A673 (cell line): ENCODE data around the gene TNKS1BP1. TPM values are rescaled to one million over a fixed set of nuclear protein-coding genes. Genes with fewer than 3 reads are reported as not detected.

Experiments
- BruUV-seq: library from RNA; stranded (reverse); fragments of 400-500 nt; replicated peaks from 2 replicates; lab custom pipeline; 2021; lab: Mats Ljungman, UMichigan
- CTCF ChIA-PET: fragments of 300-600 bp; sonication (Branson Sonifier 250); formaldehyde crosslinking; loops from one replicate; lab custom pipeline; 2022; ENCODE audit warnings: antibody characterized with exemption; lab: Charles Lee
- POLR2A ChIA-PET: fragments of 300-600 bp; sonication (Branson Sonifier 250); formaldehyde crosslinking; loops from one replicate; lab custom pipeline; 2022; ENCODE audit warnings: antibody characterized with exemption; ENCODE audit not compliant: low non-redundant PET; lab: Charles Lee
- DNase-seq: peaks from one replicate; pipeline ENCODE4 v3.0.0-alpha.2; 2015; ENCODE audit warnings: low spot score
- H3K27ac ChIP-seq: fragments of 200-600 bp; sonication (generic); 2 replicates; pipeline ENCODE4 v1.5.1; 2016; ENCODE audit warnings: mixed run types, low read depth, mild to moderate bottlenecking, mixed read lengths, antibody characterized with exemption, low read length; ENCODE audit not compliant: poor library complexity, severe bottlenecking
- H3K27me3 ChIP-seq: fragments of 200-600 bp; sonication (generic); replicated peaks from 2 replicates; pipeline ENCODE4 v1.6.1; 2017; ENCODE audit warnings: mixed run types, low read depth, mild to moderate bottlenecking, mixed read lengths, antibody characterized with exemption, low read length; ENCODE audit not compliant: insufficient read depth, poor library complexity
- H3K36me3 ChIP-seq: fragments of 200-600 bp; sonication (generic); 2 replicates; pipeline ENCODE4 v1.6.1; 2016; ENCODE audit warnings: mixed run types, mild to moderate bottlenecking, mixed read lengths, antibody characterized with exemption, low read length; ENCODE audit not compliant: insufficient read depth, poor library complexity, severe bottlenecking
- H3K4me1 ChIP-seq: fragments of 200-600 bp; sonication (generic); 2 replicates; pipeline ENCODE4 v1.6.1; 2017; ENCODE audit warnings: mixed run types, mild to moderate bottlenecking, mixed read lengths, antibody characterized with exemption, low read length; ENCODE audit not compliant: insufficient read depth, poor library complexity, severe bottlenecking
- H3K4me3 ChIP-seq: fragments of 200-600 bp; sonication (generic); 2 replicates; pipeline ENCODE4 v1.5.1; 2016; ENCODE audit warnings: low read depth, mixed run types, mild to moderate bottlenecking, mixed read lengths, low read length; ENCODE audit not compliant: poor library complexity, severe bottlenecking
- H3K9me3 ChIP-seq: fragments of 200-600 bp; sonication (generic); 2 replicates; pipeline ENCODE4 v1.6.1; 2016; ENCODE audit warnings: mixed run types, low read depth, mild to moderate bottlenecking, mixed read lengths, antibody characterized with exemption, low read length; ENCODE audit not compliant: poor library complexity, severe bottlenecking
- CTCF ChIP-seq: fragments of 300-800, 200-600 bp; sonication (generic); conservative IDR thresholded peaks from 2 replicates; pipeline ENCODE4 v1.5.1; 2017; ENCODE audit warnings: low read depth, mild to moderate bottlenecking, antibody characterized with exemption, low read length, moderate library complexity, mixed read lengths
- EZH2 ChIP-seq: fragments of 200-600 bp; sonication (generic); IDR thresholded peaks from 2 replicates; pipeline ENCODE4 v1.6.1; 2017; ENCODE audit warnings: borderline replicate concordance, low read depth, mild to moderate bottlenecking, mixed read lengths, antibody characterized with exemption, low read length; ENCODE audit not compliant: poor library complexity, severe bottlenecking
- intact Hi-C: fragments of 100-400 bp; cut with micrococcal nuclease; formaldehyde crosslinking; loops from one replicate; pipeline ENCODE4 v1.10.0; 2022; ENCODE audit not compliant: unreplicated experiment
- total RNA-seq: library from RNA; stranded (reverse); gene quantifications from 2 replicates; pipeline ENCODE4 v1.2.3, GENCODE V29; 2021

Gene TNKS1BP1
- total RNA-seq, 1 experiment from 2014 or later, result 80.4 TPM

- CTCF ChIA-PET, result no interaction called here
Observed at GRCh38 chr11:57276169-57276970, 48.4 kb downstream of the TNKS1BP1 start.

GRCh38 chr11:57275582-57275981 is 49.2 kb downstream of the TNKS1BP1 start:
- H3K4me1 ChIP-seq, result peaks cover 7% of the 10 kb centered on the region
- no peak overlapping the region for H3K27ac ChIP-seq
- no TSS peak for BruUV-seq
- H3K9me3 ChIP-seq, result no peaks in the 10 kb centered on the region
- no peak overlapping the region for H3K4me3 ChIP-seq
- intact Hi-C loops, result no loop called here
- DNase-seq, result no peak
- no peak for TF ChIP-seq CTCF
- no peak for TF ChIP-seq EZH2
- H3K27me3 ChIP-seq, result no peaks in the 10 kb centered on the region
- ChIA-PET CTCF (interaction anchor here (0.7 kb wide), 1 partner anchor 9 kb away, joined by 3 read pairs; no protein-coding TSS in a partner anchor), POLR2A (no interaction called here)
- H3K36me3 ChIP-seq, result no peaks in the 10 kb centered on the region

More at GRCh38 chr11:57276169-57276970, 48.4 kb downstream of the TNKS1BP1 start:
- Histone ChIP-seq H3K9me3 (no peaks in the 10 kb centered on the region), H3K4me1 (peaks cover 7% of the 10 kb centered on the region), H3K4me3 (no peak overlapping the region), H3K36me3 (no peaks in the 10 kb centered on the region), H3K27me3 (no peaks in the 10 kb centered on the region), H3K27ac (no peak overlapping the region)
- no peak for DNase-seq
- POLR2A ChIA-PET, result no interaction called here
- no TSS peak for BruUV-seq
- TF ChIP-seq EZH2, result no peak
- no peak for TF ChIP-seq CTCF
- intact Hi-C loops, result no loop called here

- intact Hi-C loops, result no loop called here
- BruUV-seq, result no TSS peak
- DNase-seq, result no peak
- Histone ChIP-seq H3K36me3 (no peaks in the 10 kb centered on the region), H3K9me3 (no peaks in the 10 kb centered on the region), H3K27me3 (no peaks in the 10 kb centered on the region), H3K4me3 (no peak overlapping the region), H3K4me1 (peaks cover 7% of the 10 kb centered on the region), H3K27ac (no peak overlapping the region)
- CTCF ChIA-PET, result interaction anchor here (0.7 kb wide), 1 partner anchor 10 kb away, joined by 3 read pairs; no protein-coding TSS in a partner anchor
- no peak for TF ChIP-seq CTCF
- no peak for TF ChIP-seq EZH2
- POLR2A ChIA-PET, result no interaction called here
Observed at GRCh38 chr11:57274904-57275498, 49.8 kb downstream of the TNKS1BP1 start.
